Suprapubic skin (tissue), 4 donors: ENCODE measurements around the gene C12orf56. TPM values are rescaled to one million over a fixed set of nuclear protein-coding genes. Genes with fewer than 3 reads are reported as not detected.

ENCODE experiments used
- DNase-seq, 2 donors: peaks; one replicate each; pipeline ENCODE4 v3.0.0-alpha.2; 2019; ENCODE audit warnings: low spot score in 2 of 2
- H3K27ac ChIP-seq: fragments of 200-600 bp; sonication (generic); one replicate; pipeline ENCODE4 v1.5.1; 2019
- H3K27me3 ChIP-seq: fragments of 200-600 bp; sonication (generic); one replicate; pipeline ENCODE4 v1.5.1; 2019
- H3K36me3 ChIP-seq: fragments of 200-600 bp; sonication (generic); one replicate; pipeline ENCODE4 v1.5.1; 2019
- H3K4me1 ChIP-seq: fragments of 200-600 bp; sonication (generic); one replicate; pipeline ENCODE4 v1.5.1; 2019
- H3K4me3 ChIP-seq: fragments of 200-600 bp; sonication (generic); one replicate; pipeline ENCODE4 v1.5.1; 2019; ENCODE audit warnings: mild to moderate bottlenecking
- H3K9me3 ChIP-seq: fragments of 200-600 bp; sonication (generic); one replicate; pipeline ENCODE4 v1.5.1; 2019
- CTCF ChIP-seq, 2 donors: fragments of 200-600 bp in 1 of 2; fragments of 450-650 bp in 1 of 2; sonication (generic) in 1 of 2; IDR thresholded peaks; one replicate each; pipeline ENCODE4 v1.5.1; 2016 to 2019; ENCODE audit warnings: antibody characterized with exemption in 2 of 2, mild to moderate bottlenecking in 1 of 2, moderate library complexity in 1 of 2
- EP300 ChIP-seq: sonication (generic); formaldehyde crosslinking; IDR thresholded peaks from one replicate; pipeline ENCODE4 v1.6.1; 2017; ENCODE audit warnings: antibody characterized with exemption
- POLR2A ChIP-seq, 2 donors: fragments of 450-650 bp; IDR thresholded peaks; one replicate each; pipeline ENCODE4 v1.6.1; 2017; ENCODE audit warnings: antibody characterized with exemption in 2 of 2, mild to moderate bottlenecking in 2 of 2, moderate library complexity in 2 of 2
- POLR2AphosphoS5 ChIP-seq, 3 donors: sonication (generic); formaldehyde crosslinking; IDR thresholded peaks; one replicate each; pipeline ENCODE4 v1.6.1; 2017; ENCODE audit warnings: antibody characterized with exemption in 3 of 3
- WGBS: methylation state at CpG from one replicate; pipeline ENCODE4 v1.1.5; 2018; 5-methylcytosine and 5-hydroxymethylcytosine counted together
- total RNA-seq, 4 donors: library from RNA; depleted of rRNA; stranded (reverse); fragments of >200 nt; gene quantifications; one replicate each; pipeline ENCODE4 v1.1.0, GENCODE V29; 2016

Gene C12orf56
- total RNA-seq, 4 donors from 2014 or later: 1.2 to 2.4 (median 1.9) TPM

GRCh38 chr12:64270411-64270810, 120.1 kb downstream of the C12orf56 start:
- H3K27ac ChIP-seq: no peak overlapping the region
- H3K4me1 ChIP-seq: no peaks in the 10 kb centered on the region
- no peaks in the 10 kb centered on the region for H3K27me3 ChIP-seq
- DNase-seq: no peak
- no peaks in the 10 kb centered on the region for H3K9me3 ChIP-seq
- H3K4me3 ChIP-seq: no peak overlapping the region
- 96% methylated on average over 1 of the region's 1 CpG for WGBS
- no peaks in the 10 kb centered on the region for H3K36me3 ChIP-seq
- TF ChIP-seq POLR2A (IDR thresholded peaks at IDR 0.05) (no peak), POLR2AphosphoS5 (IDR thresholded peaks at IDR 0.05) (no peak), CTCF (IDR thresholded peaks at IDR 0.05) (no peak), EP300 (no peak)

GRCh38 chr12:64269161-64269560, 121.4 kb downstream of the C12orf56 start:
- no peak overlapping the region for H3K27ac ChIP-seq
- H3K27me3 ChIP-seq: no peaks in the 10 kb centered on the region
- TF ChIP-seq POLR2A (IDR thresholded peaks at IDR 0.05): no peak
- no peak for TF ChIP-seq CTCF (IDR thresholded peaks at IDR 0.05)
- no peak for TF ChIP-seq EP300
- no peak for TF ChIP-seq POLR2AphosphoS5 (IDR thresholded peaks at IDR 0.05)
- no peaks in the 10 kb centered on the region for H3K9me3 ChIP-seq
- DNase-seq: no peak
- no peaks in the 10 kb centered on the region for H3K4me1 ChIP-seq
- no peaks in the 10 kb centered on the region for H3K36me3 ChIP-seq
- H3K4me3 ChIP-seq: no peak overlapping the region
- WGBS: 46% methylated on average over 2 of the region's 2 CpGs

GRCh38 chr12:64268409-64268808, 122.1 kb downstream of the C12orf56 start:
- H3K4me1 ChIP-seq: no peaks in the 10 kb centered on the region
- no peak for DNase-seq
- H3K9me3 ChIP-seq: no peaks in the 10 kb centered on the region
- WGBS: 48% methylated on average over 2 of the region's 2 CpGs
- H3K27me3 ChIP-seq: no peaks in the 10 kb centered on the region
- TF ChIP-seq POLR2AphosphoS5 (IDR thresholded peaks at IDR 0.05) (no peak), EP300 (no peak), POLR2A (IDR thresholded peaks at IDR 0.05) (no peak), CTCF (IDR thresholded peaks at IDR 0.05) (no peak)
- no peak overlapping the region for H3K27ac ChIP-seq
- no peak overlapping the region for H3K4me3 ChIP-seq
- H3K36me3 ChIP-seq: no peaks in the 10 kb centered on the region

- WGBS: 91% methylated on average over 2 of the region's 2 CpGs
- Histone ChIP-seq H3K4me3 (no peak overlapping the region), H3K9me3 (no peaks in the 10 kb centered on the region), H3K36me3 (no peaks in the 10 kb centered on the region), H3K27me3 (no peaks in the 10 kb centered on the region), H3K27ac (no peak overlapping the region), H3K4me1 (no peaks in the 10 kb centered on the region)
- DNase-seq: no peak
- TF ChIP-seq POLR2AphosphoS5 (IDR thresholded peaks at IDR 0.05) (no peak), EP300 (no peak), POLR2A (IDR thresholded peaks at IDR 0.05) (no peak), CTCF (IDR thresholded peaks at IDR 0.05) (no peak)
Measured at GRCh38 chr12:64265839-64266238, 124.7 kb downstream of the C12orf56 start.

- no peaks in the 10 kb centered on the region for H3K4me1 ChIP-seq
- 90% methylated on average over 5 of the region's 5 CpGs for WGBS
- no peak overlapping the region for H3K27ac ChIP-seq
- no peak overlapping the region for H3K4me3 ChIP-seq
- no peak for TF ChIP-seq CTCF (IDR thresholded peaks at IDR 0.05)
- TF ChIP-seq POLR2A (IDR thresholded peaks at IDR 0.05): no peak
- no peak for TF ChIP-seq EP300
- no peak for TF ChIP-seq POLR2AphosphoS5 (IDR thresholded peaks at IDR 0.05)
- no peaks in the 10 kb centered on the region for H3K9me3 ChIP-seq
- H3K36me3 ChIP-seq: no peaks in the 10 kb centered on the region
- H3K27me3 ChIP-seq: no peaks in the 10 kb centered on the region
- no peak for DNase-seq
Measured at GRCh38 chr12:64261813-64262212, 128.7 kb downstream of the C12orf56 start.
